H1 (cell line): ENCODE results near the gene RAB1B. TPM values are rescaled to one million over a fixed set of nuclear protein-coding genes. Genes with fewer than 3 reads are reported as not detected.

Source experiments
- CTCF ChIA-PET: fragments of 300-600 bp; sonication (Branson Sonifier 250); formaldehyde crosslinking; loops from one replicate; lab custom pipeline; 2021; ENCODE audit not compliant: partially characterized antibody; lab: Charles Lee
- POLR2A ChIA-PET: fragments of 300-600 bp; sonication (Branson Sonifier 250); formaldehyde crosslinking; loops from one replicate; lab custom pipeline; 2021; ENCODE audit warnings: inconsistent platforms; ENCODE audit not compliant: partially characterized antibody; lab: Charles Lee
- DNase-seq, 2 experiments: peaks; one replicate each; pipeline versions ENCODE4 v3.0.0 to v3.0.0-alpha.2; 2010 to 2022; ENCODE audit warnings: low spot score in 2 of 2, low read depth in 1 of 2, mixed read lengths in 1 of 2
- FAIRE-seq: peaks from 2 replicates; lab custom pipeline; 2011; peaks lifted over from hg19 to GRCh38; lab: Jason Lieb, UNC
- H2AFZ ChIP-seq: 2 replicates; pipeline ENCODE4 v1.8.1; 2012; ENCODE audit warnings: low read length, inconsistent platforms
- H2AK5ac ChIP-seq: 2 replicates; pipeline ENCODE4 v1.6.1; 2013; ENCODE audit warnings: low read depth, low read length
- H2BK120ac ChIP-seq: replicated peaks from 2 replicates; pipeline ENCODE3; 2013; ENCODE audit warnings: low read depth, low read length, inconsistent platforms
- H2BK12ac ChIP-seq: 2 replicates; pipeline ENCODE4 v1.6.1; 2013; ENCODE audit warnings: low read depth, low read length
- H2BK15ac ChIP-seq: 2 replicates; pipeline ENCODE4 v1.6.1; 2013; ENCODE audit warnings: low read length
- H2BK20ac ChIP-seq: 2 replicates; pipeline ENCODE4 v1.6.1; 2013; ENCODE audit warnings: low read length
- H2BK5ac ChIP-seq: 2 replicates; pipeline ENCODE4 v1.6.1; 2013; ENCODE audit warnings: low read depth, low read length
- H3K14ac ChIP-seq: 2 replicates; pipeline ENCODE4 v1.6.1; 2013; ENCODE audit warnings: inconsistent platforms; ENCODE audit not compliant: insufficient read length
- H3K18ac ChIP-seq: 2 replicates; pipeline ENCODE4 v1.6.1; 2013; ENCODE audit warnings: low read length; ENCODE audit errors: extremely low read depth
- H3K23ac ChIP-seq: 2 replicates; pipeline ENCODE4 v1.6.1; 2013; ENCODE audit warnings: inconsistent platforms; ENCODE audit not compliant: insufficient read length
- H3K23me2 ChIP-seq: 2 replicates; pipeline ENCODE4 v1.6.1; 2013; ENCODE audit warnings: low read depth, low read length
- H3K27ac ChIP-seq: 2 replicates; pipeline ENCODE4 v1.6.1; 2011; ENCODE audit warnings: low read depth, low read length, inconsistent platforms
- H3K27me3 ChIP-seq, 4 experiments: replicated peaks in 1 of 4; 1 replicate in 1 of 4; 2 replicates in 3 of 4; pipeline versions ENCODE4 v1.6.1 to v1.8.1; 2011 to 2013; ENCODE audit warnings: low read length in 3 of 4, mild to moderate bottlenecking in 3 of 4, inconsistent platforms in 2 of 4, mixed read lengths in 2 of 4, moderate library complexity in 1 of 4; ENCODE audit not compliant: control insufficient read depth in 3 of 4, insufficient read depth in 3 of 4; ENCODE audit errors: extremely low read depth in 1 of 4
- H3K36me3 ChIP-seq, 4 experiments: 2 replicates each; pipeline versions ENCODE4 v1.6.1 to v1.8.1; 2011 to 2013; ENCODE audit warnings: mild to moderate bottlenecking in 4 of 4, low read length in 3 of 4, moderate library complexity in 2 of 4, control low read depth in 1 of 4, inconsistent platforms in 1 of 4; ENCODE audit not compliant: insufficient read depth in 4 of 4, control insufficient read depth in 2 of 4
- H3K4ac ChIP-seq: replicated peaks from 2 replicates; pipeline ENCODE3; 2013; ENCODE audit warnings: low read length, low read depth, mixed read lengths, inconsistent platforms; ENCODE audit not compliant: insufficient read length
- H3K4me1 ChIP-seq, 4 experiments: replicated peaks in 1 of 4; 1 replicate in 1 of 4; 2 replicates in 3 of 4; pipeline versions ENCODE4 v1.6.1 to v1.8.1; 2011 to 2013; ENCODE audit warnings: low read length in 3 of 4, inconsistent platforms in 2 of 4, mixed read lengths in 1 of 4; ENCODE audit not compliant: insufficient read depth in 4 of 4, control insufficient read depth in 3 of 4
- H3K4me2 ChIP-seq, 2 experiments: 2 replicates each; pipeline versions ENCODE4 v1.6.1 to v1.8.1; 2011 to 2013; ENCODE audit warnings: low read depth in 2 of 2, low read length in 2 of 2, control low read depth in 1 of 2, inconsistent platforms in 1 of 2, mild to moderate bottlenecking in 1 of 2; ENCODE audit not compliant: insufficient read depth in 1 of 2
- H3K4me3 ChIP-seq, 4 experiments: fragments of 200-600, 300-600 bp in 1 of 4; sonication (generic), shearing (Covaris generic), sonication (Bioruptor Twin) in 1 of 4; 2 replicates each; pipeline versions ENCODE4 v1.5.1 to v1.8.1; 2011 to 2016; ENCODE audit warnings: low read length in 4 of 4, low read depth in 3 of 4, control low read depth in 2 of 4, inconsistent platforms in 2 of 4, mild to moderate bottlenecking in 2 of 4, mixed read lengths in 1 of 4, moderate library complexity in 1 of 4; ENCODE audit not compliant: insufficient read depth in 2 of 4; ENCODE audit errors: extremely low read depth in 1 of 4
- H3K56ac ChIP-seq: replicated peaks from 2 replicates; pipeline ENCODE3; 2013; ENCODE audit warnings: low read depth, mild to moderate bottlenecking, mixed read lengths, low read length, inconsistent platforms; ENCODE audit not compliant: insufficient read length
- H3K79me1 ChIP-seq: 2 replicates; pipeline ENCODE4 v1.6.1; 2013; ENCODE audit warnings: low read depth, low read length, control low read depth
- H3K79me2 ChIP-seq, 2 experiments: 2 replicates each; pipeline versions ENCODE4 v1.6.1 to v1.8.1; 2012 to 2013; ENCODE audit warnings: low read length in 2 of 2, mild to moderate bottlenecking in 2 of 2, inconsistent platforms in 1 of 2; ENCODE audit not compliant: insufficient read depth in 2 of 2, control insufficient read depth in 1 of 2
- H3K9ac ChIP-seq, 4 experiments: replicated peaks in 1 of 4; 1 replicate in 1 of 4; 2 replicates in 3 of 4; pipeline versions ENCODE4 v1.6.1 to v1.8.1; 2011 to 2013; ENCODE audit warnings: low read depth in 3 of 4, low read length in 3 of 4, control low read depth in 2 of 4, mild to moderate bottlenecking in 2 of 4, moderate library complexity in 2 of 4, inconsistent platforms in 1 of 4; ENCODE audit errors: extremely low read depth in 1 of 4
- H3K9me3 ChIP-seq, 2 experiments: 2 replicates each; pipeline versions ENCODE4 v1.6.1 to v1.8.1; 2012 to 2013; ENCODE audit warnings: mild to moderate bottlenecking in 2 of 2, moderate library complexity in 2 of 2, control low read depth in 1 of 2, inconsistent platforms in 1 of 2, low read depth in 1 of 2, low read length in 1 of 2, mixed read lengths in 1 of 2; ENCODE audit not compliant: insufficient read depth in 2 of 2
- H4K20me1 ChIP-seq, 2 experiments: replicated peaks in 1 of 2; 2 replicates each; pipeline versions ENCODE3 to v1.8.1; 2011 to 2013; ENCODE audit warnings: inconsistent platforms in 2 of 2, low read length in 2 of 2, mild to moderate bottlenecking in 1 of 2; ENCODE audit not compliant: insufficient read depth in 2 of 2, control insufficient read depth in 1 of 2
- H4K5ac ChIP-seq: 2 replicates; pipeline ENCODE4 v1.6.1; 2013; ENCODE audit warnings: low read length, low read depth, mixed read lengths, inconsistent platforms; ENCODE audit not compliant: insufficient read length
- H4K8ac ChIP-seq: 2 replicates; pipeline ENCODE4 v1.8.0; 2013; ENCODE audit warnings: mild to moderate bottlenecking, moderate library complexity, low read length, inconsistent platforms; ENCODE audit not compliant: insufficient read depth; ENCODE audit errors: extremely low read depth
- H4K91ac ChIP-seq: replicated peaks from 2 replicates; pipeline ENCODE3; 2013; ENCODE audit warnings: low read length, mixed read lengths, inconsistent platforms; ENCODE audit not compliant: insufficient read length
- CTBP2 ChIP-seq: IDR thresholded peaks from 2 replicates; pipeline ENCODE4 v1.7.0; 2011; ENCODE audit warnings: borderline replicate concordance, mild to moderate bottlenecking, moderate library complexity, mixed read lengths, low read length; ENCODE audit not compliant: insufficient read depth, insufficient read length
- GABPA ChIP-seq: IDR thresholded peaks from 2 replicates; pipeline ENCODE4 v1.6.1; 2011; ENCODE audit warnings: mild to moderate bottlenecking, low read length, moderate library complexity, borderline replicate concordance; ENCODE audit not compliant: insufficient read depth
- SIN3A ChIP-seq, 2 experiments: IDR thresholded peaks in 1 of 2; conservative IDR thresholded peaks in 1 of 2; 2 replicates each; pipeline ENCODE4 v1.6.1; 2011 to 2012; ENCODE audit warnings: low read length in 2 of 2, improper control_type of control experiment in 1 of 2, low read depth in 1 of 2, mild to moderate bottlenecking in 1 of 2
- WGBS, 2 experiments: shearing (Covaris generic) in 1 of 2; methylation state at CpG; one replicate each; pipeline versions ENCODE4 v1.1.6 to v1.1.7; 2013 to 2015; ENCODE audit warnings: low lambda C conversion rate in 2 of 2, mixed read lengths in 2 of 2, inconsistent platforms in 1 of 2, low coverage in 1 of 2, missing lambda C conversion rate in 1 of 2; ENCODE audit not compliant: insufficient replicate concordance in 2 of 2, insufficient coverage in 1 of 2, insufficient read length in 1 of 2; ENCODE audit errors: extremely low coverage in 1 of 2, missing lambda C conversion rate in 1 of 2; 5-methylcytosine and 5-hydroxymethylcytosine counted together
- polyA plus RNA-seq, 7 experiments: library from polyadenylated mRNA; depleted of rRNA in 3 of 7; stranded (reverse) in 5 of 7; unstranded in 2 of 7; fragments of >200 nt in 5 of 7; fragments of 200-250 nt in 2 of 7; gene quantifications; 1 replicate in 5 of 7; 2 replicates in 1 of 7; 4 replicates in 1 of 7; pipeline versions ENCODE4 v1.2.1 to v1.2.3, GENCODE V29; 2011 to 2013; ENCODE audit warnings: missing spikeins in 2 of 7, mixed read lengths in 2 of 7
- total RNA-seq: library from RNA; stranded (reverse); fragmentation: NEBNext Ultra II Directional; extraction: Animal tissue kit (Norgen Biotek cat#: 25700); gene quantifications from 2 replicates; pipeline ENCODE4 v1.2.1, GENCODE V29; 2021

RAB1B gene
- total and polyA plus RNA-seq, 2 of the 8 experiments (the other 6 are each of a cell fraction or from before 2014, with no cell fraction given): 100 to 217 TPM

DNA sequence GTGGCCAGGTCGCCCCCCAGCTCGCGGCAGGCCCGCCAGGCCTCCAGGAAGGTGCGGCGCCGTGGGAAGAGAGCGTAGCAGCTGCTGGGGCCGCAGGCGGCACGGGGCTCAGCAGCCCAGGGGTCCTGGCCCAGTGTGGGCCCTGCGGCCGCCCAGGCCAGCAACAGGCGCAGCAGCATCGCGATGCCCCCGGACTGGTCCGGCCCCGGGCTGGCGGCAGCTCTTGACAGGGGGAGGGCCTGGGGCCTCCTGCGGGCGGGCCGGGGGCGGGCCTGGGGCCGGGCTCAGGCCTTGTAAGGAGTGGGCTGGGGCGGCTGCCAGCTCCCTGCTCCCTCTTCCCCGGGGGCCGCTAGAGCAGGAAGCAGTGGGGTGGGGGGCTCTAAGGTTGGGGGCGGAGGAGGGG lies 48.4 kb downstream of the RAB1B start, which contains the start of gene CD248:
TSS of gene CD248 (minus strand) at position 196 of the 403 bp plus-strand sequence. CDS start at position 179, 17 bp downstream.
- ChIA-PET CTCF (interaction anchor here (0.7 to 11.7 kb wide), 9 partner anchors 10 to 105 kb away, joined by 3 to 242 read pairs (median 5); partner anchors contain the start of gene RIN1), POLR2A (interaction anchor here (0.8 to 3.5 kb wide), 12 partner anchors 10 to 122 kb away, joined by 3 to 19 read pairs (median 6); partner anchors contain the start of genes BRMS1, MRPL11, RIN1 and YIF1A)
- peak within 1 kb of the TSS; percentile 90; the same call in 1 of the 2 replicates for H2AK5ac ChIP-seq
- no peaks in the 10 kb centered on the region for H3K36me3 ChIP-seq
- no peak within 1 kb of the TSS for H3K14ac ChIP-seq
- H3K4me1 ChIP-seq: peaks cover 9 to 28% (median 20%) of the 10 kb centered on the region in 4 experiments
- H3K4me2 ChIP-seq: peak within 1 kb of the TSS; percentile 49 to 69
- no peaks in the 10 kb centered on the region for H3K79me1 ChIP-seq
- no peak for FAIRE-seq
- peak within 1 kb of the TSS in 2 of 4 experiments; percentile 22 to 39; a peak in 3 of 7 replicates for H3K9ac ChIP-seq
- H4K91ac ChIP-seq: peak within 1 kb of the TSS; percentile 98
- H2AFZ ChIP-seq: no peak within 1 kb of the TSS
- H3K4me3 ChIP-seq: peak within 1 kb of the TSS in 1 of 4 experiments; percentile 40; a peak in 1 of 8 replicates
- peak within 1 kb of the TSS; percentile 92 for H2BK15ac ChIP-seq
- no peaks in the 10 kb centered on the region for H3K79me2 ChIP-seq
- H2BK12ac ChIP-seq: peak within 1 kb of the TSS; percentile 98
- H3K18ac ChIP-seq: peak within 1 kb of the TSS; percentile 78
- H3K9me3 ChIP-seq: no peaks in the 10 kb centered on the region
- H2BK5ac ChIP-seq: peak within 1 kb of the TSS; percentile 85
- peak within 1 kb of the TSS; percentile 7 for H3K56ac ChIP-seq
- H4K20me1 ChIP-seq: no peaks in the 10 kb centered on the region
- H2BK20ac ChIP-seq: peak within 1 kb of the TSS; percentile 93
- H3K27ac ChIP-seq: peak within 1 kb of the TSS; percentile 32; the same call in 1 of the 2 replicates
- peak within 1 kb of the TSS; percentile 71 for H4K8ac ChIP-seq
- H4K5ac ChIP-seq: peak within 1 kb of the TSS; percentile 5
- no peak within 1 kb of the TSS for H3K23ac ChIP-seq
- H2BK120ac ChIP-seq: peak within 1 kb of the TSS; percentile 78
- H3K23me2 ChIP-seq: peaks cover 9% of the 10 kb centered on the region
- TF ChIP-seq GABPA (0 out of 2 replicates have a peak, but pooled peaks have one; percentile 22), CTBP2 (peak; percentile 40), SIN3A (conservative IDR thresholded peaks at IDR 0.05 in 1 of 2, IDR thresholded peaks at IDR 0.05 in 1 of 2; ENCODE audit: low read depth in 1 of 2, low read length in 2 of 2) (no peak)
- 37% methylated on average over 12 of the region's 29 CpGs; no CpG with 5 or more reads in 1 of the 2 experiments for WGBS, 2 experiments
- H3K27me3 ChIP-seq: peaks cover 0 to 5% (median 0%) of the 10 kb centered on the region in 4 experiments; a peak in 3 of 7 replicates
- peak within 1 kb of the TSS; percentile 95 for H3K4ac ChIP-seq
- DNase-seq: no peak
